GM12874 (cell line): Measurements from ENCODE around the gene SLC5A10.

Source experiments
- CTCF ChIP-seq: IDR thresholded peaks from 2 replicates; pipeline ENCODE4 v1.5.1; 2011; ENCODE audit warnings: low read depth, mild to moderate bottlenecking, control low read depth, low read length, moderate library complexity; ENCODE audit not compliant: insufficient read depth

The SLC5A10 gene

DNA sequence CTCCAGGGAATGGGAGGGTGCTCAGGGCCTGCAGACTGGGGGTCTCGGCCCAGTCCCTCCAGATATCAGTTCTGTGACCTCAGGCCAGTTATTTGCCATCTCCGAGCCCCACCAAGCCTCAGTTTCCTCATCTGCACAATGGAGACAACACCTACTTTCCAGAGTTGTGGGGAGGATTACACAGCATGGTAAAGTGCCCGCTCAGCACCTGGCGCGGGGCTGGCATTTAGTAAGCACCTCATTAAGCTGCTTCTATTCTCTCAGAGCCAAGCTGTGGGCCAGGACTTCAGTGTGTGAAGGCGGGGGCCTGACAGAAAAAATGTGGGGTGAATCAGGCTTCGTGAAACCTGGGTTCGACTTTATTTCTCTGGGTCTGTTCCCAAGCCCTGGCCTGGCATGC is 47.4 kb downstream of the SLC5A10 start:
- no peak for TF ChIP-seq CTCF

DNA sequence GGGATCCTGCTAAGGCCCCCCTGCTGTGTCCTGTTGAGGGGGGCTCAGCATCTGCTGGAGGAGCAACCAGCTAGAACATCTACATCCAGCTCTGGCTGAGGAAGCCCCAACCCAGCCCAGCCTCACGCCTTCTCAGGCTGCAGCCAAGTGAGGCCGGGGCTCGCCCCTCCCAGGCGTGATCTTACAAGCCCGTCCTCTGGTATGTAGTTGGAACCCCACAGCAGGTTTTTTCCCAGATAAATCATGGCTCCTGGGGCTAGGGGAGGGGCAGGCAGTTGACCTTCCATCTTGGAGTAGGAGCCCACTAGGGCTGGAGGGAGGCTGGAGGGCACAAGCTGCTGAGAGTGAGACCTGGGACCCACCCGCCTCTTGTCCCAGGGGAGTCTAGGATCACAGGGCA is 47.9 kb downstream of the SLC5A10 start:
- TF ChIP-seq CTCF = no peak

DNA sequence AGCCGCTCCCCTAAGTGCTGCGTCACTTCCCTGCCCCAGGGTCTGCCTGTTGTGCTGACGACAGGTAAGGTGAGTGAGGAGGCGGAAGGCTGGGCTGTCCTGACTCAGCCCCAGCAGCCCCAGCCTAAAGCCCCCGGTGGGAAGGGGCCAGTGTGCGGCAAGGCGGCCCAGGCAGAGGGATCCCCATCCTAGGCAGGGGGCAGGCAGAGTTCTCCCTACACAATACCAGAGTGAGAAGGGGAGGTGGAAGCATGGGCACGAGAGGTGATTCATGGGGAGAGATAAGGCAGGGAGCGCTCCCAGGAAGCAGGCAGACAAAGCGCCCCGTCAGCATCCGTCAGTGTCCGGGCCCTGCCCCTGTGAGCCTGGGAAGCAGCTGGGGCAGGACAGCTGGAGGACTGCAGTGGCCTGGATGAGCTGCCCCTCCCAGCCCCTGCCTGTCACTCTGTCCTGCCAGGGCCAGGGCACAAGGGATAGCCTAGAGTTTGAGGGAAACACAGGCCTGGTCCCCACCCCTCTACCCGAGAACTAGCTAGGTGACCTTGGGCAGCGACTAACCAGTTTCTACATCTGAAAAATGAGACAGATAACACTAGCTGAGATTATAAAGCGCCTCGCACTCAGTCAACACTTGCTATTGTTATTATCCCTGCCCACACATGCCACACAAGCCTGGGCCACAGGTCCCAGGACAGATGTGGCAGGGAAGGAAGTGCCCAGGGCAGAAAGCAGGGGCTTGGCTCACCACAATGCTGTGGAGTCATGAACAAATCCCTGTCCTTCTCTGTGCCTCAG is 48.8 kb downstream of the SLC5A10 start:
- no peak for TF ChIP-seq CTCF

- TF ChIP-seq CTCF = no peak
Measured at GRCh38 chr17:19001907-19002590, 50.1 kb downstream of the SLC5A10 start.

DNA sequence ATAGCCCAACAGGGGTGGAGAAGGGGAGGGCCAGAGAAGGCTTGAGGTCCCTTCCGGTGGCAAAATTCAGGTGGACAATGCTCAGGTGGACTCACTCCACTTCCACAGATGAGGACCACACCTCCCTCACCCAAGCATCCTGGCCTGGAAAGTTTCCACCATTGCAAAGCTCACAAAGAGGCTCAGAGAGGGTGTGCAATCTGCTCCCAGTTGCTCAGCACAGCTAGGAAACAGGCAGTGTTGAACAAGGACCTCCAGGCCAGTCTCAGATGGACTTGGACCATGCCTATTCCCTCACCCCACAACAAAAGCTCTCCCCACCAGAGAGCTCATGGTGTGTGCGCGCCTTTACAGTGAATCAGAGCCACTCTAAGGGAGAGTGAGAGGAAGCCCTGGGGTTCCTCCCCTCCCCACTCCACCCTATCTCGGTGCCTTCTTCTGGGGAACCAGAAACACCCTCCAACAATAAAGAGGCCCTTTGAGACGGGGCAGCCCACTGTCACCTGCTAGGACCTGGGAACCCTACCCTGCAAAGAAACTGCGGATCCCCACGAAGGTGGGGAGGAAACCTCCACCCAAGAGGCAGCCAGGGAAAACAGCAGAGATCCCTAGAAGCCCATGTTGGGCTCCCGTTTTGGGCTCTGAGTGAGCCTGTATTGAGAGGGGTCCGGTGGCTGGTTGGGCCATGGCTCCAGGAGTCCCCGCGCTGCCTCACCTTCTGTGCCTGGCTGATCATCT is 51.0 kb downstream of the SLC5A10 start:
- TF ChIP-seq CTCF = no peak

DNA sequence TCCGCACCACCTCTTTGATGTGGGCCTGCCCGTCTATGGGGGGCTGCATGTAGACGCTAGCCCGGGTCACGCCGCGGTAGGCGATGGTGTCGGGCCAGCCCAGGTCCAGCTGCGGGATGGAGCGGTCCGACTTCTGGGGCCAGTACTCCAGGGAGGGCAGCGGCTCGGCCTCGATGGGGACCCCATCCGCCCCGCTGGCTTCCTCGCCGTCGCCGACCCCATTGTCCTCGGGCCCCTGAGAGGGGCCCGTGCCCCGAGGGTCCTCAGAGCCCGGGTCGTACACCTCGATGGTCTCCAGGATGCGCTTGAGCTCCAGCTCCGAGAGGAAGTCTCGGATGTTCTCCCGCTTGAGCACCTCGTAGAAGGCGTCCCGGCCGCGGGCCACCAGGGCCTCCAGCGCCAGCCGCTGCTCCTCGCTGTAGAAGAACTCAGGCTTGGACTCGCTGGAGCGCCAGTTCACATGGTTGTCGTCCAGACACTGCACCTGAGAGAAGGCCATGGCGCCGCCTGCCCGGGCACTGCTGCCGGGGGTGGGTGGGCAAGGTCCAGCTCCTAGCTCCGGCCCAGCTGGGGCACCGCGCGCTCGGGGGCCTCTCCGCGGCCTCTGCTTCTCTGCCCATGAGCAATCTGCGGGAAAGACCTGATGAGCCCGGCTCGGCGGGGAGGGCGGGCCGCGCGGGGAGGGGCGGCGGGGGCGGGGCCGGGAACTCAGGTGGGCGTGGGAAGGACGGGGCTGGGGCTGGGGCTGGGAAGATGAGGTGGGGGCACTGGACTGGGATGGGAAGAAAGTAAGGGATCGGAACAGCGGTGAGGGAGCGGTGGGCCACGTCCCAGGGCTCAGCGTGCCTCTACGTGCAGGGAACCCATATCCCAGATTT is 51.8 kb downstream of the SLC5A10 start:
- no peak for TF ChIP-seq CTCF
